ENCODE measurements around the gene NID2. TPM values are rescaled to one million over a fixed set of nuclear protein-coding genes. Genes with fewer than 3 reads are reported as not detected.

Gene NID2
- total and polyA plus RNA-seq, 2 donors (not counting 1 experiment from before 2014, with no cell fraction given), result not detected

- POLR2A ChIA-PET, result no interaction called here
- CTCF ChIA-PET, result no interaction called here
- H3K9ac ChIP-seq (ENCODE audit: low read length), result no peak overlapping the region
- H3K27ac ChIP-seq (ENCODE audit: low read length in 2 of 2), result no peak overlapping the region
- no peak overlapping the region for H3K4me3 Mint-ChIP-seq
- no peak overlapping the region for H3K4me2 ChIP-seq (replicated peaks; ENCODE audit: low read depth, low read length, poor library complexity, severe bottlenecking)
- no peaks in the 10 kb centered on the region for H4K20me1 ChIP-seq (ENCODE audit: control insufficient read depth, insufficient read depth, low read length, poor library complexity, severe bottlenecking)
- no peak for ATAC-seq (ENCODE audit: low read depth)
- intact Hi-C loops (cut with micrococcal nuclease), result no loop called here
- H3K36me3 ChIP-seq (replicated peaks in 1 of 2; ENCODE audit: control extremely low read depth in 1 of 2, control insufficient read depth in 1 of 2, extremely low read depth in 1 of 2, insufficient read depth in 2 of 2, low read length in 1 of 2), result no peaks in the 10 kb centered on the region
- no peaks in the 10 kb centered on the region for H3K4me1 ChIP-seq (ENCODE audit: control insufficient read depth in 2 of 2, insufficient read depth in 2 of 2, low read length in 2 of 2)
- H3K9me3 Mint-ChIP-seq (ENCODE audit: insufficient read depth), result peaks cover 2% of the 10 kb centered on the region
- no peak overlapping the region for H3K4me3 ChIP-seq (ENCODE audit: control extremely low read depth in 1 of 5, extremely low read depth in 1 of 5, insufficient read depth in 1 of 5, low read depth in 2 of 5, low read length in 4 of 5)
- H3K9me3 ChIP-seq (ENCODE audit: control extremely low read depth in 1 of 3, control insufficient read depth in 2 of 3, insufficient read depth in 1 of 3, low read length in 2 of 3), result no peaks in the 10 kb centered on the region
- WGBS (ENCODE audit: insufficient coverage), result no CpG with 5 or more reads among the region's 1 CpG
- TF ChIP-seq CTCF (IDR thresholded peaks at IDR 0.05), result no peak
- TF ChIP-seq EZH2 (IDR thresholded peaks at IDR 0.05; ENCODE audit: borderline replicate concordance, insufficient read depth, low read depth, low read length, poor library complexity, severe bottlenecking), result no peak
- no peaks in the 10 kb centered on the region for H3K4me1 Mint-ChIP-seq
- H2AFZ ChIP-seq (ENCODE audit: insufficient read depth, low read depth, low read length, poor library complexity, severe bottlenecking), result no peak overlapping the region
- no peaks in the 10 kb centered on the region for H3K79me2 ChIP-seq (ENCODE audit: control insufficient read depth, insufficient read depth, low read length)
- peaks cover 5% of the 10 kb centered on the region for H3K27me3 Mint-ChIP-seq
- peaks cover 0 to 1% (median 0%) of the 10 kb centered on the region in 4 experiments for H3K27me3 ChIP-seq (replicated peaks in 1 of 4; ENCODE audit: control extremely low read depth in 1 of 4, control insufficient read depth in 3 of 4, insufficient read depth in 4 of 4, low read length in 3 of 4)
- H3K27ac Mint-ChIP-seq, result no peak overlapping the region
- DNase-seq, result no peak
Observed at GRCh38 chr14:52108823-52109222, 40.0 kb upstream of the NID2 start.

- H4K20me1 ChIP-seq (ENCODE audit: control insufficient read depth, insufficient read depth, low read length, poor library complexity, severe bottlenecking), result no peaks in the 10 kb centered on the region
- Mint-ChIP-seq H3K9me3 (ENCODE audit: insufficient read depth) (peaks cover 2% of the 10 kb centered on the region), H3K4me3 (no peak overlapping the region), H3K27me3 (peaks cover 5% of the 10 kb centered on the region), H3K4me1 (no peaks in the 10 kb centered on the region), H3K27ac (no peak overlapping the region)
- CTCF ChIA-PET, result no interaction called here
- POLR2A ChIA-PET, result no interaction called here
- intact Hi-C loops (cut with micrococcal nuclease), result no loop called here
- DNase-seq, result no peak
- no peak overlapping the region for H2AFZ ChIP-seq (ENCODE audit: insufficient read depth, low read depth, low read length, poor library complexity, severe bottlenecking)
- H3K27me3 ChIP-seq (replicated peaks in 1 of 4; ENCODE audit: control extremely low read depth in 1 of 4, control insufficient read depth in 3 of 4, insufficient read depth in 4 of 4, low read length in 3 of 4), result peaks cover 0 to 3% (median 0%) of the 10 kb centered on the region in 4 experiments
- no peak overlapping the region for H3K27ac ChIP-seq (ENCODE audit: low read length in 2 of 2)
- no peak overlapping the region for H3K4me3 ChIP-seq (ENCODE audit: control extremely low read depth in 1 of 5, extremely low read depth in 1 of 5, insufficient read depth in 1 of 5, low read depth in 2 of 5, low read length in 4 of 5)
- no peak overlapping the region for H3K4me2 ChIP-seq (replicated peaks; ENCODE audit: low read depth, low read length, poor library complexity, severe bottlenecking)
- no peaks in the 10 kb centered on the region for H3K9me3 ChIP-seq (ENCODE audit: control extremely low read depth in 1 of 3, control insufficient read depth in 2 of 3, insufficient read depth in 1 of 3, low read length in 2 of 3)
- H3K4me1 ChIP-seq (ENCODE audit: control insufficient read depth in 2 of 2, insufficient read depth in 2 of 2, low read length in 2 of 2), result no peaks in the 10 kb centered on the region
- ATAC-seq (ENCODE audit: low read depth), result no peak
- no peaks in the 10 kb centered on the region for H3K79me2 ChIP-seq (ENCODE audit: control insufficient read depth, insufficient read depth, low read length)
- no peak overlapping the region for H3K9ac ChIP-seq (ENCODE audit: low read length)
- H3K36me3 ChIP-seq (replicated peaks in 1 of 2; ENCODE audit: control extremely low read depth in 1 of 2, control insufficient read depth in 1 of 2, extremely low read depth in 1 of 2, insufficient read depth in 2 of 2, low read length in 1 of 2), result no peaks in the 10 kb centered on the region
- TF ChIP-seq CTCF (IDR thresholded peaks at IDR 0.05) (no peak), EZH2 (IDR thresholded peaks at IDR 0.05; ENCODE audit: borderline replicate concordance, insufficient read depth, low read depth, low read length, poor library complexity, severe bottlenecking) (no peak)
- WGBS (ENCODE audit: insufficient coverage), result 88% methylated on average over 4 of the region's 5 CpGs
Observed at GRCh38 chr14:52106840-52107239, 38.0 kb upstream of the NID2 start.

Data from B cell (primary cell).